ENCODE measurements around the gene TEX53. TPM values are rescaled to one million over a fixed set of nuclear protein-coding genes. Genes with fewer than 3 reads are reported as not detected.

TEX53 gene
- total RNA-seq, 2 donors from 2014 or later: not detected

DNA sequence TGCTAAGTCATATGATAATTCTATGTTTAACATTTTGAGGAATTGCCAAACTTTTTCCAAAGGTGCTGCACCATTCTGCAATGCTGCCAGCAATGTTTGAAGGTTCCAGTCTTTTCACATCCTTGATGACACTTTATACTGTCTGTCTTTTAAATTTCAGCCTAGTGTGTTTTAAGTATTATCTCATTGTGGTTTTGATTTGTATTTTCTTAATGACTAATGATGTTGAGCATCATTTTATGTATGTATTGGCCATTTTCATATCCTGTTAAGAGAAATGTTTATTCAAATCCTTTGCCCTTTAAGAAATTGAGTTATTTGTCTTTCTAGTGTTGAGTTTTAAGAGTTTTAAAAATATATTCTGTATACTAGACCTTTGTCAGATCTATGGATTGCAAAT lies 29.4 kb upstream of the TEX53 start:
- no peak overlapping the region for H3K9ac ChIP-seq (ENCODE audit: extremely low read depth, low read length, poor library complexity, severe bottlenecking)
- Mint-ChIP-seq H3K4me3 (no peak overlapping the region), H3K9me3 (no peaks in the 10 kb centered on the region), H3K36me3 (ENCODE audit: low read depth) (no peaks in the 10 kb centered on the region), H3K27me3 (ENCODE audit: insufficient read depth) (peaks cover 15% of the 10 kb centered on the region), H3K4me1 (no peaks in the 10 kb centered on the region), H3K27ac (no peak overlapping the region)
- peak; percentile 1 for DNase-seq
- no peak overlapping the region for H3K4me3 ChIP-seq (ENCODE audit: low read length)
- H3K27me3 ChIP-seq (ENCODE audit: control insufficient read depth, insufficient read depth, low read length, poor library complexity, severe bottlenecking): no peaks in the 10 kb centered on the region
- H3K36me3 ChIP-seq (ENCODE audit: control insufficient read depth, insufficient read depth, low read length): no peaks in the 10 kb centered on the region
- H3K4me1 ChIP-seq (ENCODE audit: control insufficient read depth, insufficient read depth, low read length): no peaks in the 10 kb centered on the region
- H3K27ac ChIP-seq (ENCODE audit: low read depth, low read length): no peak overlapping the region
- TF ChIP-seq, protein P1, sequence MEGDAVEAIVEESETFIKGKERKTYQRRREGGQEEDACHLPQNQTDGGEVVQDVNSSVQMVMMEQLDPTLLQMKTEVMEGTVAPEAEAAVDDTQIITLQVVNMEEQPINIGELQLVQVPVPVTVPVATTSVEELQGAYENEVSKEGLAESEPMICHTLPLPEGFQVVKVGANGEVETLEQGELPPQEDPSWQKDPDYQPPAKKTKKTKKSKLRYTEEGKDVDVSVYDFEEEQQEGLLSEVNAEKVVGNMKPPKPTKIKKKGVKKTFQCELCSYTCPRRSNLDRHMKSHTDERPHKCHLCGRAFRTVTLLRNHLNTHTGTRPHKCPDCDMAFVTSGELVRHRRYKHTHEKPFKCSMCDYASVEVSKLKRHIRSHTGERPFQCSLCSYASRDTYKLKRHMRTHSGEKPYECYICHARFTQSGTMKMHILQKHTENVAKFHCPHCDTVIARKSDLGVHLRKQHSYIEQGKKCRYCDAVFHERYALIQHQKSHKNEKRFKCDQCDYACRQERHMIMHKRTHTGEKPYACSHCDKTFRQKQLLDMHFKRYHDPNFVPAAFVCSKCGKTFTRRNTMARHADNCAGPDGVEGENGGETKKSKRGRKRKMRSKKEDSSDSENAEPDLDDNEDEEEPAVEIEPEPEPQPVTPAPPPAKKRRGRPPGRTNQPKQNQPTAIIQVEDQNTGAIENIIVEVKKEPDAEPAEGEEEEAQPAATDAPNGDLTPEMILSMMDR (conservative IDR thresholded peaks at IDR 0.05): no peak
- H3K9me3 ChIP-seq (ENCODE audit: control insufficient read depth, low read length): no peaks in the 10 kb centered on the region

DNA sequence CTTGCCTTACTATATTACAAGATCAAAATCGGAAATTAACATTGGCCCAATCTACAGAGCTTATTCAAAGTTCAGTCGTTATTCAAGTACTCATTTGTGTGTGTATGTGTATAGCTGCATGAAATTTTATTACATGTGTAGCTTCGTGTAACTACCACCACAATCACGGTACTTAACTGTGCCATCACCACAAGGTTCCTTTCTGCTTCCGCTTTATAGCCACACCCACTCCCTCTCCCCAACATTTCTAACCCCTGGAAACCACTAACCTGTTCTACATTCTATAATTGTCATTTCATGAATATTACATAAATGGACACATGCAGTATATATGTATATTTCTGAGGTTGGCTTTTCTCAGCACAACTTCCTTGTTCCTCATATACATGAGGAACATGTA lies 28.3 kb upstream of the TEX53 start:
- WGBS, 2 experiments (ENCODE audit: insufficient coverage in 1 of 2, insufficient read length in 1 of 2): 94 to 100% methylated on average over 1 to 5 of the region's 5 CpGs
- peaks cover 2% of the 10 kb centered on the region for H3K4me1 Mint-ChIP-seq
- no peaks in the 10 kb centered on the region for H3K36me3 ChIP-seq (ENCODE audit: control insufficient read depth, insufficient read depth, low read length)
- no peak overlapping the region for H3K27ac ChIP-seq (ENCODE audit: low read depth, low read length)
- TF ChIP-seq, protein P1 (conservative IDR thresholded peaks at IDR 0.05): no peak
- no peaks in the 10 kb centered on the region for H3K36me3 Mint-ChIP-seq (ENCODE audit: low read depth)
- no peak overlapping the region for H3K4me3 ChIP-seq (ENCODE audit: low read length)
- H3K9me3 ChIP-seq (ENCODE audit: control insufficient read depth, low read length): no peaks in the 10 kb centered on the region
- H3K4me3 Mint-ChIP-seq: no peak overlapping the region
- H3K27me3 Mint-ChIP-seq (ENCODE audit: insufficient read depth): peaks cover 5% of the 10 kb centered on the region
- no peaks in the 10 kb centered on the region for H3K27me3 ChIP-seq (ENCODE audit: control insufficient read depth, insufficient read depth, low read length, poor library complexity, severe bottlenecking)
- no peak overlapping the region for H3K9ac ChIP-seq (ENCODE audit: extremely low read depth, low read length, poor library complexity, severe bottlenecking)
- H3K9me3 Mint-ChIP-seq: no peaks in the 10 kb centered on the region
- no peak overlapping the region for H3K27ac Mint-ChIP-seq
- DNase-seq: peak; percentile 1
- no peaks in the 10 kb centered on the region for H3K4me1 ChIP-seq (ENCODE audit: control insufficient read depth, insufficient read depth, low read length)

DNA sequence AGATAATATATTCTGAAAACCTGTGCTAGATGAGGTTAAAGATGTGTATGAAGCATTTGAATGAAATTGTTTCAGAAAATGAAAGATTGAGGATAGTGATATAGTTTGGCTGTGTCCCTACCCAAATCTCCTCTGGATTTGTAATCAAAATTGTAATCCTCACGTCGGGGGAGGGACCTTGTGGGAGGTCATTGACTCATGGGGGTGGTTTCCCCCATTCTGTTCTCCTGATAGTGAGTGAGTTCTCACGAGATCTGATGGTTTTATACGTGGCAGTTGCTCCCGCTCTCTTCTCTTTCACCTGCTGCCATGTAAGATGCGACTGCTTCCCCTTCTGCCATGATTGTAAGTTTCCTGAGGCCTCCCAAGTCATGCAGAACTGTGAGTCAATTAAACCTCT lies 26.4 kb upstream of the TEX53 start:
- Histone ChIP-seq H3K36me3 (ENCODE audit: control insufficient read depth, insufficient read depth, low read length) (no peaks in the 10 kb centered on the region), H3K9ac (ENCODE audit: extremely low read depth, low read length, poor library complexity, severe bottlenecking) (no peak overlapping the region), H3K27ac (ENCODE audit: low read depth, low read length) (no peak overlapping the region), H3K4me1 (ENCODE audit: control insufficient read depth, insufficient read depth, low read length) (no peaks in the 10 kb centered on the region), H3K9me3 (ENCODE audit: control insufficient read depth, low read length) (no peaks in the 10 kb centered on the region), H3K27me3 (ENCODE audit: control insufficient read depth, insufficient read depth, low read length, poor library complexity, severe bottlenecking) (no peaks in the 10 kb centered on the region), H3K4me3 (ENCODE audit: low read length) (no peak overlapping the region)
- Mint-ChIP-seq H3K36me3 (ENCODE audit: low read depth) (no peaks in the 10 kb centered on the region), H3K27me3 (ENCODE audit: insufficient read depth) (peaks cover 5% of the 10 kb centered on the region), H3K4me1 (peaks cover 2% of the 10 kb centered on the region), H3K27ac (no peak overlapping the region), H3K4me3 (no peak overlapping the region), H3K9me3 (no peaks in the 10 kb centered on the region)
- peak; percentile 29 for DNase-seq
- 87 to 91% methylated on average over 5 to 6 of the region's 6 CpGs for WGBS, 2 experiments (ENCODE audit: insufficient coverage in 1 of 2, insufficient read length in 1 of 2)
- TF ChIP-seq, protein P1 (conservative IDR thresholded peaks at IDR 0.05): no peak
